Embryonic facial prominence (tissue), 1 donor: ENCODE measurements around the gene AMH.

Experiments used
- DNase-seq: peaks from one replicate; pipeline ENCODE4 v3.0.0-alpha.2; 2016; ENCODE audit errors: extremely low spot score

AMH gene

DNA sequence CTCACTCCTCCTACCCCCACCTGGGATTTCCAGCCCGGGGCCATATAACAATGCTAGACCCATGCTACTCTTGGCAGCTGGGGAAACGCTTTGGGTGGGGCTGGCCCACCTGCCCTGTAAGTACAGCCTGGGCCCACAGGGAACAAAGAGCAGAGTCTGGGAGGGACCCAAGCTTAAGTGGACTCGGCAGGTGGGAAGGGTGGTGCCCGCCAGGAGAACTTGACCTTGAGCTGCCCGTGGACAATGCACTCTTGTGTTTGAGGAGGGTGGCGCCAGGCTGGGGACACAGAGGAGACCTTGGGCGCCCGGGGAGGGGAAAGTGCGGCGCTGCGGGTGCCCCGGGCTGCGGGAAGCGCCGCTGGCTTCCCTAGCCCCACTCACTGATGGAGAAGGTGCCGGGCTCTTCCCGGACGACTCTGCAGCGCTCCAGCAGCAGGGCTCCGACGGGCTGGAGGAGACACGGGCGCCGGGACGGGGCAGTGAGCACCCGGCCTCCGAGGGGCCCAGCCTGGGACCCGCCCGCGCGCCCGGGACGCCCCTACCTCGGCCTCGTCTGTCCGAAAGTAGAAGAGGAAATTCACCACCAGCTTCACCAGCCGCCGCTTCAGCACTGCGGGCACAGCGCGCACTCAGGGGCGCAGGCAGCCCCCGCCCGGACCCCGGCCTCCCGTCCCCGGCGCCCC, 13.6 kb upstream of the AMH start:
- DNase-seq = no peak

DNA sequence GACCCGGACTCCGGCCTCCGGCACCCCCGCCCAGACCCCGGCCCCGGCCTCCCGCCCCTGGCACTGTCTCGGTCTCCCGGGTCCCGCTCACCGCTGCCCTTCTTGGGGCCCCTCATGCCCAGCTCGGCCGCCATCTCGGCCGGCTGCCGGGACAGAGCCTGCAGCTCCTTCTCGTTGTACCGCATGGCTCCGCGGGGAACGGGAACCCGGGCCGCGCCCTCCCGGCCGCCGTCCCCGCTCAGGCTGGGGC, 13.1 kb upstream of the AMH start:
- no peak for DNase-seq

DNA sequence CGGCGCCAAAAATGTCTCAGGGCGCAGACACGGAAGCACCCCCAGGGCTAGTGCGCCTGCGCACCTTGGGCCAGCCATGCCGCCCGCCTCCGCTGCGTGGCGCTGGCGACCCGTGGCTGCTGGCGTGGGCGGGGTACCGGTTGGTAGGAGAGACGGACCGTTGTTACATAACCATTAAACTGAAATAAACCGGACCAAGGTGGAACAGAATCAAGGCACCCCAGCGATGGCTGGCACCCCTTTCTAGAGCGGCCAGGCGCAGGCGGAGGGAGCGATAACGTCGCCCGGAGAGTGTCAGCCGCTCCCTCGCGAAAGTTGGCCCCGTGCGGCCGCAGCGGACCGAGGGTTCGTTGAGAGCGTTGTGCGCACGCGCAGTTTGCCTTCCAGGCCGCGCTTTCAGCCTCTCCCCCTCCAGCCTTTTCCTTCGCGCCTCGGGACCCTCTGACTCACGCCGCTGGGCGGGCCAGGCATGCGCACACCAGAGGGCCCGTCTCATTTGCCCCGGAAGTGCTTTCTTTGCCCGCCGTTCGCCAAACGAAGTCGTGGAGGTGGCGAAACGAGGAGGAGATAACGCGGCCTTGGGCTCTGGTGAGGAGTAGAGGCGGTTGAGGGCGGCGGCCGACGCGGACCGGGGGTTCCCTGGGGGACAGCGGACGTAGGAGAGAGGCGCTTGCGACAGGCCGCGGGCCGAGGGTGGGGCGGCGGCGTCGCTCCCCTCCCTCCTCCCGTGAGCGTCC, 12.6 kb upstream of the AMH start, which contains the start of the genes PLEKHJ1 and SF3A2:
TSS of gene PLEKHJ1 (minus strand) at position 16 of the 737 bp plus-strand sequence. CDS start 81 bp downstream, outside the sequence.
TSS of gene SF3A2 (plus strand) at position 511 of the 737 bp plus-strand sequence. CDS start 6,595 bp downstream, outside the sequence.
- DNase-seq = peak; percentile 94

DNA sequence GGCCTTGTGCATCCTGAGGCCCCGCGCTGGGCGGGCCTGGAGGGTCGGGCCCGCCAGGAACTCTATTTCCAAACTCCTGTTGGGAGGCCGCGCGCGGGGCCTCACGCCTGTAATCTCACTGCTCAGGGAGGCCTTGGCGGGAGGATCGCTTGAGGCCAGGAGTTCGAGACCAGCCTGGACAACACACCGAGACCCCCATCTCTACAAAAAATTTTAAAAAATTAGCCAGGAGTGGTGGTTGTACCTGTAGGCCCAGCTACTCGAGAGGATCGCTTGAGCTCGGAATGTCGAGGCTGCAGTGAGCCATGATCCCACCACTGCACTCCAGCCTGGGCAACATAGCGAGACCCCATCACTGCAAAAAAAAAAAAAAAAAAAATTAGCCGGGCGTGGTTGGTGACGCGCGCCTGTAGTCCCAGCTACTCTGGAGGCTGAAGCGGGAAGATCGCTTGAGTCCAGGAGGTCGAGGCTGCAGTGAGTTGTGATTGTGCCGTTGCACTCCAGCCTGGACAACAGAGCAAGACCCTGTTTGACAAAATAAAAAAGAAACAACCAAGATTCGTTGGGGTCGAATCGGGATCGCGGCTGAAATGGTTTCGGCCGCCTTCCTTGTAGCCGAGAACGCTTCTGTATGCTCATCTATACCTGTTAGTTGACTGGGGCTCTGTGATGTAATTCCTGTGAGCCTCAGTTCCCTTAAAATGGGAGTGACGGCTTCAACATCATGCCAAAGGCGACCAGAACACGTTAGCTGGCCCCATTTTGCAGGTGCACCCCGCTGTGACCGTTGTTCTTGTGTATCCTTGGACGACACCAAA, 11.9 kb upstream of the AMH start:
- DNase-seq = no peak

DNA sequence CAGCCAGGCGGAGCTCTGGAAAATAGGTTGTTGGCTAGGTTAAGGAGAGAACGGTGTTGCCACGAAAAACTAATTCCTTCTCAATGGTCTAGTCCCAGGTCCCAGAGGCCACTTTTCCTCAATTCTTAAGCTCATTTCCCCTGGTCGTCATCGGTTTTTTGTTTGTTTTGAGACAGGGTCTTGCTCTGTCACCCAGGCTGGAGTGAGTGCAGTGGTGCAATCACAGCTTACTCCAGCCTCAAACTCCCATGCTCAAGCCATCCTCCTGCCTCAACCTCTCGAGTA, 11.3 kb upstream of the AMH start:
- no peak for DNase-seq

DNA sequence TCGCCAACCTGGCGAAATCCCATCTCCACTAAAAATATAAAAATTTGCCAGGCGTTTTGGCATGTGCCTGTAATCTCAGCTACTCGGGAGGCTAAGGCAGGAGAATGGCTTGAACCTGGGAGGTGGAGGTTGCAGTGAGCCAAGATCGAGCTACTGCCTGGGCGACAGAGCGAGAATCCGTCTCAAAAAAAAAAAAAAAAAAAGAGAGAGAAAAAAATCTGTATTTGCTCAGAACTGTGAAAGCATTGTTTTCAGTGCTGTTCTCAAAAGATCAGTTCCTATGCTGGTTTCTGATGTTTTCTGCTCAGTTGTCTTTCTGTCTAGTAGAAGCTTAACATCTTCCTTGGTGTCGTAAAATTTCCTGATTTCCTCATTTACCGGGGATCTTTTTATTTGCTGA, 9.9 kb upstream of the AMH start:
- no peak for DNase-seq

DNA sequence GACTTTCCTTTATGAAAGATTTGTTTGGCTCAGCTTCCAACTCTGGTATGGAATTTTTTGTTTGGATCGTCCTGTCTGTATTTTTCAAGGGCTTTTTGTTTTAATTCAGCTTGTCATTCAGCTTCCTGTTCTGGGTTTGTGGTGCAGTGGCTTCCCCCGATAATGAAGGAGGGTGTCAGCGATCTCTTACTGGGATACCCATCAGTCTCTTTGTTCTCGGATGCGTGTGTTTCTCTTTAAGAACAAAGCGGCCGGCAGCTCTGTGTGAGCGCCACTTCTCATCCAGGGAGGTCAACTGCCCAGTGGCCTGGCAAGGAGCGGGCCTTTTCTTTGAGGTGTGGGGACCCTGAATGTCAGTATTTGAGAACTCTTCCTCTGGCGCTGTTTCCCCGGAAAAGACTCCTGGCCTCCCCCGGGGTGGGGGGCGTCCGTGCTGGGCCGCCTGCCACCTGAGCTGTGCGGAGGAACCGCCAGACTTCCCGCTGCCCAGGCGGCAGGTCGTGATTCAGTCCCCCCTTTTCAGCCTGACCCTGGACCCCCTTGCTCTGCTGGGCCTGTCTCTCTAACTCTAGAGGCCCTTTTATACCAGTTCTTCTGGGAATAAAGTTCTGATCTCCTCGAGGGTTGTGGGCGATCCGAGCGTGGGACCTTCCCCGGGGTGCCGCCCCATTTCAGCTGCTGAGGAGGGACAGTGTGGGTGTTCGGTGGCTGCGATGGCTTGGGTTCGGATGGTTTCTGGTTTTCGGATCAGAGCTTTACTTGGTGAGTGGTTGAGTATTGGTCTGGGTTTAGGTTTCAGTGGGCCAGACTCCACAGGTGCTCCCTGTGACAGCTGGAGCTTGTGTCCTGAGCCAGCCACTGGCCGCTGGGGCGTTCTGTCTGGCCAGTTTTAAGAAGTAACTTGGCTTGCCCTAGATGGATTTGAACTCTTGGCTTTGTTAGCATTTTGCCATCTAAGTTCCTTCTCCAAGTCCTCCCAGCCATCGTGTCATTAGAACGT, 9.1 kb upstream of the AMH start:
- DNase-seq = no peak

DNA sequence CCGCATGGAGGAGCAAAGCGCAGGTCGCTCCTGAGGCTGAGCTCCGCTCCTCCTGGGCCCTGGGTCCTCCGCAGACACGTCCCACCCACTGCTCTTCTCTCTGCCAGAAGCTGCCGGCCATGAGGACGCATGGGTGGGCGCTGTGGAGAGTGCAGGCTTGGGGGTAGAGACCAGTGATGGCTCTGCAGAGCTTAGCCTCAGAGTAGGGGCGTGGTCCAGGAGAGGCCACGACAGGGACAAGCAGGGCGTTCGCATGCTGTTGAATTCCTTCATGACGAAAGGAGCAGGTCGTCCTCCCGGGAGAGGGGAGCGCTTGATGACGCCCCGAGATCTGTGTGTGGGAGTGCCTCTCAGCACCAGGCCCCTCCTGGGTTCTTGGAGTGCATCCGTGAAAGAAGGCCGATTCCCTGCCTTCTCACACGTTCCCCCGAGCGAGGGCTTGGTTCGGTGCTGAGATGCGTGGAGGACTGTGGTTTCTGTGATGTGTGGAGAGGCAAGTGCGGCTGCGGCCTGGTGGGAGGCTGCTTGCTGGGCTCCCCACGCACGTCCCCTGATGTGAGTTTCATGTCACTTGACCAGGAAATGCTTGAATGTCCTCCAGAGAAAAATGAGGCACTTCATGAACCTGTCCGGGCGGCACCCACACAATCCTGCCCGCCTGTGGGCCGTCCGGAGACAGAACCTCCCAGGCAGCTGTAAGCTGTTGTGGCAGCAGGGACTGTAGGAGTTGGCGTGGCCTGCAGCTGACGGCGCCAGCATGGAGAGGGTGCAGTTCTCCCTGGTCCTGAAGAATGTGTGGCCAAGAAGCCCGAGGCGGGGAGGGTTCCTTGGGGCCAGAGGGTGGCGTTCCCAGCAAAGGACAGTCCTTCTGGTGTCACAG, 8.0 kb upstream of the AMH start:
- no peak for DNase-seq

DNA sequence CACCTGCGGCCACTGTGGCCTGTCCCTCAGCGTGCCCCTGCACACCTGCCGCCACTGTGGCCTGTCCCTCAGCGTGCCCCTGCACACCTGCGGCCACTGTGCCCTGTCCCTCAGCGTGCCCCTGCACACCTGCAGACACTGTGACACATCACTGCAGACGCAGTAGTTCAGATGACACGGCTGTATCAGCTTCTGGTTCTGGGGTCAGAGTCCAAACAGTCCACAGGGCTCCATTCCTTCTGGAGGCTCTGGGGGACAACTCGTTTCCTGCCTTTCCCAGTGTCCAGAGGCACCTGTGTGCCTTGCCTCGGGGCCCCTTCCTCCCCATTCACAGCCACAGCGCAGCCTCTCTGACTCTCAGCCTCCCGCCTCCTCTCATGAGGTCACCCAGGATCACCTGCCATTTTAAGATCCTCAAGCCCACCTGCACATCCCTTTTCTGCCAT, 7.0 kb upstream of the AMH start:
- DNase-seq = no peak

DNA sequence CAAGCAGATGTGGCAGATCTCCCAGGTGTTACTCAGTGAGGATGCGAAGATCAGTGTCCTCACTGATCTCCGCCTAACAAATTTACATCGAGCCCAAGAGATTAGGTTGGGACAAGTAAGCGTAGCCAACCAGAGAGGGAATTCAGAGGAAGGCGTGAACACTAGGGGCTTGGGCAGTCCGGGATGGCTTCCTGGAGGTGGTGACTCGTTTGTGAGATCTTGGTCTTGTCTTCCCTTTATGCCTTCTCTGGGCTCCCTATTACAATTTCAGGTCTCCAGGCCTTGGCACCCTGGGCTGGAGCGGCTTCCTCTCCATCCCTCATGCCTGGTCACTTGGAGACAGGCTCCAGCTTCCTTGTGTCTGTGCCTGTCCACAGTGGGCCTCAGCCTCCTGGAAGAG, 6.3 kb upstream of the AMH start:
- no peak for DNase-seq

DNA sequence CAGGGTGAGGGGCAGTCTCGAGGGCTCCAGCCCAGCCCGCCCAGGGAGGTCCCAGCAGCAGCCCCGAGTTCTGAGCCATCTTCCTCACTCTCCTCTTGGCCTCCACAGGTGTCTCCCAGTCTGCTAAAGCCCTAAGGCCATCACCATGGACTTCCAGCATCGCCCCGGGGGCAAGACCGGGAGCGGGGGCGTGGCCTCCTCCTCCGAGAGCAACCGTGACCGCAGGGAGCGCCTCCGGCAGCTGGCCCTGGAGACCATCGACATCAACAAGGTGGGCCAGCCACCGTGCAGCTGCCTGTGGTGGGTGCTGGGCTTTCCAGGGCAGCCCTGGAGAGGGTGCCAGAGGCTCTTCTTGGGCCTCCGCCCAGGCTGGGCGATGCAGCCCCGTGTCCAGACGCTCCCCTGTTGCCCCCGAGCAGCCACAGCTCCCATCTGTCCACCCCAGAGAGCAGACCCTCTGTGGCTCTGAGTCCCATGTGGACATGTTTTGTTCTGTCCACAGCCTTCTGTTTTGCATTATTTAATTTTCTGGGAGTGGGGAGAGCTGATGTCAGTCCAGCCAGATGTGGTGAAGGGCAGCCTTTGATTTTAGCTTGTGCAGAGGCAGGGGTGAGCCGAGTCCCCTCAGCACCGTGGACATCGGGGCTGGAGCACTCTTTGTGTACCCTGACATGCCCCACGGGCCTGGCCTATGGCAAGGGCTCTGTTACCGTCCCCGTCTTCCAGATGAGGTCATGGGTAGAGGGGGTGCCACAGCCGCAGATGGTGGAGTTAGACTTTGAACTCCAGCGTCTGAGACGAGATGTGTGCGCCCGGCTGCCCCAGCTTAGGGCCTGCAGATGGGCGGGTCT, 5.6 kb upstream of the AMH start:
- no peak for DNase-seq

DNA sequence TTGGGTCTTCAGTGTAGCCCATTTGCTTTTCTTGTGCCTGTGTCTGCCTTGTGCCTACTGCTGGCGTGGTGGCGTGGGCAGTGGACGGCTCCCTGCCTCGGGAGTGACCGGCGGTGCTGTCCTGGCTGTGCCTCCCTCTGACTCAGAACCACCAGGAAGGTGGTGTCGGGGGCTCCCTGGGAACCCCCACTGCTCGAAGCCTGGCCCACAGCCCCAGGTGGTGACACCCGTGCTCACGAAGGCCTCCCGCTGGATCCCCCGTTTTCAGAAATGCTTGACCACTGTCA, 5.1 kb upstream of the AMH start:
- DNase-seq = no peak

DNA sequence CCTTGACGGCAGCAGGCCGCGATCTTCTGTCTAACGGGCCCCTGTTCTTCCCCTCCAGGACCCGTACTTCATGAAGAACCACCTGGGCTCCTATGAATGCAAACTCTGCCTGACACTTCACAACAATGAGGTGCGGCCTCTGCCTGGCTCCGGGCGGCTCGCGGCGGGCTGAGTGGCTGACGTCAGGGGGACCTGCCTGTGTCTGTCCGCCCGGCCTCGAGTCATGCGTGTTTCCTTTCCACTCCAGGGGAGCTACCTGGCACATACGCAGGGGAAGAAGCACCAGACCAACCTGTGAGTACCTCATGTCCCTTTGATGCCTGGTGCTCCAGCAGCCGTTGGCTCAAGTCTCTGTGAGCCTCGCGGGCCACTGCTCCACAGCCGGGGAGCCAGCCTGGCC, 4.6 kb upstream of the AMH start:
- no peak for DNase-seq

DNA sequence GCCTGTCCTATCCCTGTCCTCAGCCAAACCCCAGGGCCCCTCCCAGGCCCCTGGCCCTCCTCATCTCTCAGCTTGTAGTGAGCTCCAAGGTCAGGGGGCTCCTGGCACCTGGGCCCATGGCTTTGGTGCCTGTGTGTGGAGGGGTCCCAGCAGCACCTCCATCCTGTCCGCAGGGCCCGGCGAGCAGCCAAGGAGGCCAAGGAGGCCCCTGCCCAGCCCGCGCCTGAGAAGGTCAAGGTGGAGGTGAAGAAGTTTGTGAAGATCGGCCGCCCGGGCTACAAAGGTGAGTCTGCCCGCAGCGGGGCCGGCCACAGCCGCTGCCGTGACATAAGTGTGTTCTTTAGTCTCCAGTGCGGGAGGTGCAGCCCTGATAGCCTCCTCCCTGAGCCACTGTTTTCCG, 3.9 kb upstream of the AMH start:
- no peak for DNase-seq

DNA sequence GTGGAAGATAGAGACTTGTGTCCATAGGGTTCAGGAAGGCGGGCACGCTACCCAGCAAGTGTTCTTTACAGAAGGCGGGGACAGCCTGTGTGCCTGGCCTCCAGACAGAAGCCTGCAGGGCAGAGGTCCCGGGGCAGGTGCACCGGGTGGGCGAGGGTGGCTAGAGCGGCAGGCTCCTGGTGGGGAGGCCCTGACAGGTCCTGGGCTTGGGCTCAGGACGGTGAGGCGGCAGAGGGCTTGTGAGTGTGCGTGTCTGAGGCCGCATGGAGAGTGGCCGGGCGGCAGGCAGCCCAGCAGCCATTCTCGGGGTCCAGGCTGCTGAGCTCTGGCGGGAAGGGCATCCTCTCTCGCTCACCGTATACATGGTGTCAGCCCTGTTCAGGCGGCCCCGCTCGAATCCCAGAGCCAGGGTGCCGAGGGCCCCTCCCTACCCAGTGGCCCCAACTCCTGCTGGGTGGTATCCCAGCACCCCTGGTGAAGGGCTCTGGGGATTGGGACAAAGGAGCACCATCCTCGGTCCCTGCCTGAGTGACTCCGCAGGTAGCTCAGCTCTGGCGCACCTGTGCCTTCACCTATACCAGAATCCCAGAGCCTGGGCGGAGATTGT, 3.0 kb upstream of the AMH start:
- no peak for DNase-seq

DNA sequence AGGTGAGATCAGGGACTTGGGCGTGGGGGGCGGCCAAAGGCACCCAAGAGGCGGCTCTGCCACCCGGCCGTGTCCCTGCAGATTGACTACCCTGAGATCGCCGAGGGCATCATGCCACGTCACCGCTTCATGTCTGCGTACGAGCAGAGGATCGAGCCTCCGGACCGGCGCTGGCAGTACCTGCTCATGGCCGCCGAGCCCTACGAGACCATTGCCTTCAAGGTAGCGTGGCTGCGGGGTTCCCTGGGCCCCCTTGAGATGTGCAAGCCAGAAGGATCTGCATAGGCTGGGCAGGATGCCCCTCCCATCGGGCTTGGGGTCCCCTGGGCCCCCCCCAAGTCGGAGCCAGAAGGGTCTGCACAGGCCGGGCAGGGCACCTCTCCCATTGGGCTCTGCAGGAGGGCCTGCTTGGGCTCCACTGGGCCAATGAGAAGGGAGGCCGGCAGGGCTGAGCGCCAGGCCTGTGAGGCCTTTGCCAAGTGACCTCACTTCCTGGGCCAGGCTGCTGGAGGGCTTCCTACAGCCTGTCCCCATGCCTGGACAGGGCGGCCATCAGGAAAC, 2.2 kb upstream of the AMH start:
- DNase-seq = no peak

DNA sequence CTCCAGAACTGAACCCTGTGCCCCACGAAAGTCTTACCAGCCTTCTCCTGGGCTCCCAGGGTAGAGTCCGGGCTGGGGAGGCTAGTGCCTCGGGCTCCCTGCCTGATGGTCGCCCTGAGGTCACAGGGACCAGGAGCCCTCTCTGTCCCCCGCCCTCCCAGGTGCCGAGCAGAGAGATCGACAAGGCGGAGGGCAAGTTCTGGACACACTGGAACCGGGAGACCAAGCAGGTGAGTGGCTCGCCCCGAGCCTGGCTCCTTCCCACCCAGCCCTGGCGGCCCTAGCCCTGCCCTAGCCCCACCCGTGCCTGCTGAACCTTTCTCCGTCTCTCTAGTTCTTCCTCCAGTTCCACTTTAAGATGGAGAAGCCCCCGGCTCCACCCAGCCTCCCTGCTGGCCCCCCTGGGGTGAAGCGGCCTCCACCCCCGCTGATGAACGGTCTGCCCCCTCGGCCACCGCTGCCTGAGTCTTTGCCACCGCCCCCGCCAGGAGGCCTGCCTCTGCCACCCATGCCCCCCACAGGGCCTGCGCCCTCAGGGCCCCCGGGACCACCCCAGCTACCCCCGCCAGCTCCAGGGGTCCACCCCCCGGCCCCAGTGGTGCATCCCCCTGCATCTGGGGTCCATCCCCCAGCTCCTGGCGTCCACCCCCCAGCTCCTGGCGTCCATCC, 1.6 kb upstream of the AMH start:
- no peak for DNase-seq

DNA sequence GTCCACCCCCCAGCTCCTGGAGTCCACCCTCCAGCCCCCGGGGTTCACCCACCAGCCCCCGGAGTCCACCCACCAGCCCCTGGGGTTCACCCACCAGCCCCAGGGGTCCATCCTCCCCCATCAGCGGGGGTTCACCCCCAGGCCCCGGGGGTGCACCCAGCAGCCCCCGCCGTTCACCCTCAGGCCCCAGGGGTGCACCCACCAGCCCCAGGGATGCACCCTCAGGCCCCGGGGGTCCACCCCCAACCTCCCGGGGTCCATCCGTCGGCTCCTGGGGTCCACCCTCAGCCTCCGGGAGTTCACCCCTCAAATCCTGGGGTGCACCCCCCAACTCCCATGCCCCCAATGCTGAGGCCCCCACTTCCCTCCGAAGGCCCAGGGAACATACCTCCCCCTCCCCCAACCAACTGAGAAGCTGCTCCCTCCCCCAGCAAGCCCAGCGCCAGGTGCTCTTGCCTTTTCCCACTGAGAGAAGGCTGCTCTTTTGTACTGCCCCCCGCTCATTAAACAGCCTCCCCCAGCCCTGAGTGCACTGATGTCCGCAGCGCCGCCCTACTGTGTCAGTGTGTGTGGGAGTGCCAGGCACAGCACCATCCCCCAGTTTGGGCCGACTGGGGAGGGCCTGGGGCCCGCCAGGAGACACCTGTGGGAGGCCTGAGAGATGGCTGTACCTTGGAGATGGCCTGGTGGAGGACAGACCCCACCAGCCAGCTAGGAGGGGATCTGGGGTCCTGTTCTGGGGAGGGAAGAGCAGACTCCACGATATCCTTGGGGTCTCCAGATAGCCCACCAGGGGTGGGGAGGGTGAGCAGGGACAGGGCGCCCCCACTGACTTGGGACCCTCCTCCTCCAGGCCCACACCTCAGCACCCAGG, 750 bp upstream of the AMH start:
- DNase-seq = no peak
